GM18867 (cell line): ENCODE data around the gene SMIM35.

Experiments used
- ATAC-seq: cut with Tn5 transposase; IDR thresholded peaks from one replicate; pipeline ENCODE4 v1.9.1; 2021; ENCODE audit warnings: mild to moderate bottlenecking, moderate library complexity; ENCODE audit not compliant: unreplicated experiment

Gene SMIM35

DNA sequence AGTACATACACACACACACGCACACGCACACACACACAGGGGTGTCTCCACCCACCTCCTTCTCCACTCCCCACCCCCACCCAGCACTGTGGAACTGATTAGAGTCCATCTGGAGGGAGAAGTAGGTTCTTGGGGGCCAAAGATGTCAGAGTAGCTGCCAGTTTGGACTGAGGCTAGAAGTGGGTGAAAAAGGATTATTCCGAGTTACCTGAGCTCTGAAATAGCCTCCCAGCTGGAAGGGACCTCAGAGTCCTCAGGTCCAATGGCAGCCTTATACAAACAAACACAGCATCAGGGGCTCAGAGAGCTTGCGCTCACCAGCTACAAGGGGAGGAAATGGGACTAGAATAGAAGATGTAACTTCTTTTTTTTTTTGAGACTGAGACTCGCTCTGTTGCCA is 79.7 kb downstream of the SMIM35 start:
- ATAC-seq = no peak

DNA sequence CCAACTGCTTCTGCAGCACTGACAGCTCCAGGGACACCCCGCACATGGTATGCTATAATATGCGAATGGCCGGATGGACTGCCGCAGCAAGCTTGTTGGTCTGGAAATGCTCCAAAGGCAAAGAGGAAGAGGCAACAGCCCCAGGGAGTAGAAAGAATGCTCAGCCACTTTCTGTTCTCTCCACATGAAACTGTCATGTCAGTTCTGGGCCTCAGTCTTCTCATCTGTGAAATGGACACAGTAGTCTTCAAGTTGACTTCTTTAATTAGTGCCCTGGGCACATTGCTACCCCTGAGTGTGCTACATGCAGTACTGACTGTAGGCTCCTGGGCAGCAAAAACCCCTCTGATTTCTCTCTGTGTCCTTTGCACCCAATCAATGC is 80.6 kb downstream of the SMIM35 start:
- no peak for ATAC-seq

DNA sequence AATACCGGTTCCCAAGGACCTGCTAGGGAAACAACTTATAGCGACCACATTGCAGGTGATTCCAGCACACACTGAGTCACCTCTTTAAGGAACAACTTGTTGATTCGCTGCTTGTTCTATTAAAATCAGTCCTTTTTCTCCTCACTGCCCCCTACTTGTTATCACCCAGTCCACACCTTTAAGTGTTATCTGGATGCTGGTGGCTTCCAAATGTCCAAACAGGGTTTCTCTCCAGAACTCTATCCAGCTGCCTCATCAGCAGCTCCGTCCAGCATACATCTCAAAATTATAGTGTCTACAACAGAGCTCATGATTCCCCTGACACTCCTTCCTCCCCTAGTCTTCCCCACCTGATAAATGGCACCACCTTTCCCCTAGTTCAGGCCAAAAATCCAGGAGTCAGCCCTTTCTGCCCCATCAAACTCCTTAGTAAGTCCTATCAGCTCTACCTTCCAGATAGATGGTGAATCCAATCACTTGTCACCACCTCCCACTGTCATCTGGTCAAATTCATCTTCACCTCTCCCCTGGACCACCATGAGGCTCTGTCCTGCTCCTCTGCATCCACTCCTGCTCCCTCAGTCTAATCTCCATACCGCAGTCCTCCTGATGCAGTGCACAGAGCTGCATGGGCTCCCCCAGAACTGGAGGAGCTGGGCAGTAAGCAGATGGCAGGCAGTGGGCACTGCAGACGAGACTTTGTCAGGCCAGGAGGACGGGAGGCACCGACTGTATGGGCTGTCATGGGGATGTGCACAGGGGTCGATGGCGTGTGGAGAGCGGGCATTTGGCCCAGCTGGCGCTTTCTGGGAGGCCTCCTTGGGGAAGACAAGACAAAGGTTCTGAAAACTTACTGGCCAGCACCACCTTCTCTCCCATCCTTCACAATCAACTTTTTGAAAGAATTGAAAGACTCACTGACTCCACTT is 81.3 kb downstream of the SMIM35 start:
- ATAC-seq = no peak

DNA sequence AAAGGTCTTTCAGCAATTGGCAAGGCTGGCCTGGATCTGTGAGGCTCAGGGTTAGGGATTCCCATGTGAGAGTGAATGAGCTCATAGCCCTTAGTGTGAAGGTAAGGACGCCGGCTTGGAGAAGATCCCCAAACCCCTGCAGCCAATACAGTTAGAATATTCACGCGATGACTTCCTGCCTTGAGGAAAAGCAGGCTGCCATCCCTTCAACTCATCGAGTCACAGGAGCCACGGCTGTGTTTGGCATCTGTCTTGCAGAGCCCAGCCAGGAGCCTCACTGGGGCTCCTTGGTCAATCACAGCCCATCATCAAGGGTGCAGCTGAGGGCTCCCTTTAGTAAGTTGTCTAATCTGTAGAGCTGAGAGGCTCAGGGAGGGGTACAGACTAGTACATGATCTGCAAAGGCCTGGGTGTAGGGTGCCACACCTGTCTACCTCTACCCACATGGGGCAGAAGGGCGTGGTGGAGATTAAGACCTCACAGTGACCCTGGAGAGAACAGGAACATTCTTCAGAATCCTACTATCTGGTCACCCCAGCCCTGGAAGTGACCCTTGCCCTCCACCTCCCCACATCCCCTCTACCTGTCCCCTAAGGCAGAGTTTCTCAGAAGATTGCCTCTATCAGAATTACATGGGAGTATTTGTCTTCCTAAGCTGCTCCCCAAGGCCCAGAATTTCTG is 82.1 kb downstream of the SMIM35 start:
- no peak for ATAC-seq

DNA sequence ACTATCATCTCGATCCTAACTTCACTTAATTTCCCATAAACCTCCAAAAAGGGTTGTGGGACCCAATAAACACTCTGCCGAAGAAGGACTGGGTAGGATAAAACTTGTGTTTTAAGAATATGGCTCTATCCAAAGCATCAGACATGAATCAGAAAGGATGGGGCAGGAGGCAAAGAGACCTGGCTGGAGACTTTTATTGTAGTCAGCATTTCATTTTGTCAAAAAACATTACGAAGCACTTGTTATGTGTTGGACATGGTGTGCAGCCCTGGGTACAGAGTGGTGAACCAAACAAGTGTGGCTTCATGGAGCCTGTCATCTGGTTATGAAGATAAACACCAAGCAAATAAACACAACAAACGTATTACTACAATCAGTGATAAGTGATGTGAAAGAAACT is 83.3 kb downstream of the SMIM35 start:
- no peak for ATAC-seq

DNA sequence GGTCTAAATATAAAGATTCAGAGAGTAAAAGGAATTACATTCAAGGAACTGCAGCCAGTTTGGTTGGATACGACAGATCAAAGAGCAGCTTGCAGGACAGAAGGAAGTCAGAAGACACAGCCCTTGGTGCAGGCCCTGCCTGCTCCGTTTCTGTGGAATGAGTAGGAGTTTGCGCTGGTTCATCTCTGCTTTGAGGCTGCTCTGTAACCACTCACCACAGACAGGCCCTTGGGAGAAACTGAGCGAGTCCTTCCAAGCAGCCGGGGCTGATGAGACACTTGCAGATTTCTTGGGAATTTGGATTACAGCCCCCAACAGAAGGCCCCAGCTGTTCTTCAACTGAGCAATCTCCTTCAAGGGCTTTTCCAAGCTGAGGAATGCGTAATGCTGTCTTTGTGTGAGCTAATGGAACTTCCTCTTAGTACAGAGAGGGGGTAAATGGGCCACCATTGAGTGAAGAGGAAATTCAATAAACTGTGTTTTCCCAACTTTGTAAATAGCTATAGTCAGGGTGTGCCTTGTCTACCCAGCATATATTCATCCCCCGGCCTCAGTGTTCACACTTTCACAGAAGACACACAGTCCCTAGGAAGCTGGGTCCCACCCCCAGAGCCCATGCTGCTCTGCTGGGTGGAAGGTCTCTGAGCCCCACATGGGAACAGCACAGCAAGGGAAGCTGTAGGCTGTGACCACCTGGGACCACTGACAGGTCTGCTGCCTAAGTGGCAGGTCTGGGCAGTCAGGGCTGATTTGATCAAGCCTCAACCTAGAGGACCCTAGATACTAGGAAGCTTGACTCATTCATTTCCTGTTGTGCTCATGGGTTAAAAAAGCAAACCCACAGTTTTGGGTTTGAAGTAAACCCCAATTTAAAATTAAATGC is 84.0 kb downstream of the SMIM35 start:
- ATAC-seq = no peak

DNA sequence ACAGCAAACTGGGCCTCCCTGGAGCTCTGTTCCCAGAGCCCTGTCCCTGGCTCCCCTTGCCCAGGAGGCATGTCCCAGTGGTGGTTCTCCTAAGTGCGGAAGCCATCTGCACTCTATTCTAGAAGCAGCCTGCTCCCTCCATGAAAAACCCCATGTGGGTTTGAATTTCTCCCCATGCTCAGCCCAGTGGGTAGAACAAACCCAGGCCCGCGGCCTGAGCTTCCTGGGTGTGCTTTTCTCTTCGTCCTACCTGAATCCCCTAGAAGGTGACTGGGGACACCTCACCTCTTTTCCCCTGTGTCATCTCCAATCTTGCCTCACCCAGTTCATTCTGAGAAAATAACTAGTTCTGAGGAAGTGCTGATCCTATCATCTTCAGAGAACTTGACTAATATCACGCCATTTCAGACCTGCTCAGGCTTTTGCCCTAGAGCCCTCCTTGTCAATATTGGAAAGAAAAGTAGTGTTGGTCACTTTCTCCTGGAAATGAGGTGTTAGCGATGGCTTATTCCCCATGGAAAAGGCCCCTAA is 84.7 kb downstream of the SMIM35 start:
- no peak for ATAC-seq

DNA sequence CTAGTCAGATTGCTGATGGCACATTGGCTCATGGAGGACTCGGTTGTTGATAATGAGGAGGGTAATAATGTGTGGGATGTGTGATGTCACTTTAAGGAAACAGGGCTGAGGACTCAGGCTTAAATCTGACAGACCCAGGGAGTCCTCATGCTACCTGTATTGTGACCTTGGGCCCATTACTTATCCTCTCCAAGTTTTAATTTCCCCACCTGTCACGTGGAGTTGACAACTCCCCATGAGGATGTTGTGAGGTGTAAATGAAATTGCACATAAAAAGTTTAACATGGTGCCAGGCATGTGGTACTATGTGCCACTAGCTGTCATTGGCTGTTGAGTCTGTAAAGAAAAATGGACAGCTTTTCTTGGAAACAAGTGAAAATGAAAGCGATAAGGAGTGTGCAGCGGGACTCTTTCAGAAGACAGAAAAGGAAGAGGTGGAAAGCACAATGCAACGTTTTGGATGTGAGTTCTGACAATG is 85.2 kb downstream of the SMIM35 start:
- ATAC-seq = no peak

DNA sequence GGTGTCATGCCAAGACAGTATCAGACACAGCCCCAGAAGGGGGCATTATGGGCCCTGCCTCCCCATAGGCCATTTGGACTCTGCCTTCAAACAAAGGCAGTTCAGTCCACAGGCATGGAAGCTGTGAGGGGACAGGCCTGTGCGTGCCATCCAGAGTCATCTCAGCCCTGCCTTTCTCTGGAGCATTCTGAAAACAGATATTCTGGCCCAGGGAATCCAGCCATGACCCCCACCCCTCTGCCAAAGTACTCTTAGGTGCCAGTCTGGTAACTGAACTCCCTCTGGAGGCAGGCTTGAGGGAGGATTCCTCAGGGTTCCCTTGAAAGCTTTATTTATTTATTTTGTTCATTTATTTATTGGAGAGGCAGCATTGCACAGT is 85.9 kb downstream of the SMIM35 start:
- ATAC-seq = no peak

DNA sequence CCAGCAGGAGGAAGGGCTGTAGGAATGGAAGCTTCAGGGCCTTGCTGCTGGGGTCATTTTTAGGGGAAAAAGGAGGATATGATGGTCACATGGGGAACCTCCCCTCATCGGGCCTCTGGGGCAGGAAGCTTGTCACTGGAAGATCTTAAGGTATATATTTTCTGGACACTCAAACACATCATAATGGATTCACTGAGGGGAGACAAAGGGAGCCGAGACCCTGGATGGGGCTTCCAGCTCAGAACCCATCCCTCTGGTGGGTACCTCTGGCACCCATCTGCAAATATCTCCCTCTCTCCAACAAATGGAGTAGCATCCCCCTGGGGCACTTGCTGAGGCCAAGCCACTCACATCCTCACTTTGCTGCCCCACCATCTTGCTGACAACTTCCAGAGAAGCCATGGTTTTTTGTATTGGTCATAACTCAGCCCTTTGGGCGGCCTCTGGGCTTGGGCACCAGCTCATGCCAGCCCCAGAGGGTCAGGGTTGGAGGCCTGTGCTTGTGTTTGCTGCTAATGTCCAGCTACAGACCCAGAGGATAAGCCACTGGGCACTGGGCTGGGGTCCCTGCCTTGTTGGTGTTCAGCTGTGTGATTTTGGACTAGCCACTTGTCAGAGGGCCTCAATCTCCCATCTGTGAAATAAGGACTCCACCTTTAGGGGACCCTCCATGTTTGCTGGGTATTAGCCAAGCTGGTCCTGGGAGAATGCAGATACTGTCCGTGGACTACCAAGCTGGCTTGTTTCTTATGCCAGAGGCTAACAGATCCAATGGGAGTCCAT is 86.5 kb downstream of the SMIM35 start:
- no peak for ATAC-seq

DNA sequence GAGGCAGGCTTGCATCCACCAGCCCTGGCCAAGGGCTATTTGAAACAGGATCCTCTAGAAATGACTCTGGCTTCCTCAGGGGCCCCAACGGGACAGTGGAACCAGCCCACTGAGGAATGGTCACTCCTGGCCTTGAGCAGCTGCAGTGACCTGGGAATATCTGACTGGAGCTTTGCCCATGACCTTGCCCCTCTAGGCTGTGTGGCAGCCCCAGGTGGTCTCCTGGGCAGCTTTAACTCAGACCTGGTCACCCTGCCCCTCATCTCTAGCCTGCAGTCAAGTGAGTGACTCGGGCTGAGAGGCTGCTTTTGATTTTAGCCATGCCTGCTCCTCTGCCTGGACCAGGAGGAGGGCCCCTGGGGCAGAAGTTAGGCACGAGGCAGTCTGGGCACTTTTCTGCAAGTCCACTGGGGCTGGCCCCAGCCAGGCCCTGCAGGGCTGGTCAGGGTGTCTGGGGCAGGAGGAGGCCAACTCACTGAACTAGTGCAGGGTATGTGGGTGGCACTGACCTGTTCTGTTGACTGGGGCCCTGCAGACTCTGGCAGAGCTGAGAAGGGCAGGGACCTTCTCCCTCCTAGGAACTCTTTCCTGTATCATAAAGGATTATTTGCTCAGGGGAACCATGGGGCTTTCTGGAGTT is 87.3 kb downstream of the SMIM35 start:
- ATAC-seq = no peak

DNA sequence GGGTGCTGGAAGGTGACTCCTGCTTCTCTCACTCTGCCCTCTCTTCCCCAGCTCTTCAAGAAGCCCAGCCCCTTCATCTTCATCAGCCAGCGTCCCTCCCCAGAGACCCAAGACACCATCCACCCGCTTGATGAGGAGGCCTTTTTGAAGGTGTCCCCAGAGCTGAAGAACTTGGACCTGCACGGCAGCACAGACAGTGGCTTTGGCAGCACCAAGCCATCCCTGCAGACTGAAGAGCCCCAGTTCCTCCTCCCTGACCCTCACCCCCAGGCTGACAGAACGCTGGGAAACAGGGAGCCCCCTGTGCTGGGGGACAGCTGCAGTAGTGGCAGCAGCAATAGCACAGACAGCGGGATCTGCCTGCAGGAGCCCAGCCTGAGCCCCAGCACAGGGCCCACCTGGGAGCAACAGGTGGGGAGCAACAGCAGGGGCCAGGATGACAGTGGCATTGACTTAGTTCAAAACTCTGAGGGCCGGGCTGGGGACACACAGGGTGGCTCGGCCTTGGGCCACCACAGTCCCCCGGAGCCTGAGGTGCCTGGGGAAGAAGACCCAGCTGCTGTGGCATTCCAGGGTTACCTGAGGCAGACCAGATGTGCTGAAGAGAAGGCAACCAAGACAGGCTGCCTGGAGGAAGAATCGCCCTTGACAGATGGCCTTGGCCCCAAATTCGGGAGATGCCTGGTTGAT is 88.0 kb downstream of the SMIM35 start:
- ATAC-seq = no peak

DNA sequence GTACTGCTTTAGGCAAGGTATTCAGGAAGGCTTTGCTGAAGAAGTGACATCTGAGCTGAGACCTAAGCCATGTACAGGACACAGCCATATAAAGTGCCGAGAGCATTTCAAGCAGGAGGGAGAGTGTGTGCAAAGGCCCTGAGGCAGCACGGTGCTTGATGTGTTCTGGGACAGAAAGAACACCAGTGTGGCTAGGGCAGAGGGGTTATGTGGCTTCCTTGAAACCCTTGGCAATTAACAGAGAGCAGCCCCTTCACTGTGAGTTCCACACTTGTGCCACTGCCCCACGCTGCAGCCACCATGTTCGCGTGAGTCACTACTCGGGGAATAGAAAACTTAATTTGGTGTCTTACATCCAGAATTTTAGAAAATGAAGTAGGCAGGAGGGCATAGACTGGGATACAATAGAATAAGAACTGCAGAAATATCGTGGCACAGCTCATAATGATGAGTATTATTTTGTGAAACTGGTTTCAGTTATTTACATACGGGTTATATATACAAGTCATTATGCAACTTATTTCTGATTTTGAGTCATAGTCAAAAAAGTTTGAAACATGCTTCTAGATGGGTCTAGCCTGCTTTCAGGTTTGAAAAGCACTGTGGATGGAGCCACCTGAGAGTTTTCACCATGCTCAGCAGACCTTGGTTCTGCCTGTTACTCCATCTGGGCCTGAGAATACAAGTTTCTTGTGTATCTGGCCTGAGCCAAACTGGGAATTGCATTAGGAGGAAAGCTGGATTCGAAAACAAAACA is 88.8 kb downstream of the SMIM35 start:
- ATAC-seq = peak; percentile 70

DNA sequence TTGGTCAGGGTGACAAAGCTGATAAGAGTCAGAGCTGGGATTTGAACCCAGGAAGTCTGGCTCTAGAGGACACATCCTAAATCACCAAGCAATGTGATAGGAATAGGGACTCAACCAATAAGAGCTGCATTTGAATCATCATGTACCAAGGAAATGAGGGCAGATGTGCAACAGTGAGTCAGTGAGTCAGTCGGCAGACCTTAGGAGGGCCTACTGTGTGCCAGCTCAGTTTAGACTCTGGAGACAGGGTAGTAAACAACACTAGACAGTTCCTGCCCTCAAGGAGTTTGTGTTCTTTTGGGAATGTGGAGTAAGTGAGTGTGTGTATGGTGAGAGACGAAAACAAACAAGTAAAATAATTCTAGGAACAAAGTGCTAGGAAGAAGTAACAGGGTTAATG is 89.4 kb downstream of the SMIM35 start:
- ATAC-seq = no peak

DNA sequence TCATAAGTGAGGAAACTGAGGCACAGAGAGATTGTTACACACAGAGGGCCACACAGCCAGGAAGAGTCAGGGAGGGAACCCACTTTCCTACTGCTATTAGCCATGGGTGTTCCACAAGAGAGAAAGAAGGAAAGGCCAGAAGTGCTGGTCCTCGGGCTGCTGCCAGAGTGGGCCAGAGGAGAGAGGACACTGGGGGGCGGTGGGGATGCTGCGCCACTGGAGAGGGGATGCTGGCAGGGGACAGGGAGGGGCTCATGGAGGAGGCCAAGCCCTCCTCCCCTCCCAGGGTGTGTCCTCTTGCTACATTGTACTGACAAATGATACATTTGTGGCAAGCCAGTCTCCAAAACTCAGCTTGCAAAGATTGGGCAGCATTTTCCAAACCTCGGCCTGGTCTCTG is 90.7 kb downstream of the SMIM35 start:
- no peak for ATAC-seq

DNA sequence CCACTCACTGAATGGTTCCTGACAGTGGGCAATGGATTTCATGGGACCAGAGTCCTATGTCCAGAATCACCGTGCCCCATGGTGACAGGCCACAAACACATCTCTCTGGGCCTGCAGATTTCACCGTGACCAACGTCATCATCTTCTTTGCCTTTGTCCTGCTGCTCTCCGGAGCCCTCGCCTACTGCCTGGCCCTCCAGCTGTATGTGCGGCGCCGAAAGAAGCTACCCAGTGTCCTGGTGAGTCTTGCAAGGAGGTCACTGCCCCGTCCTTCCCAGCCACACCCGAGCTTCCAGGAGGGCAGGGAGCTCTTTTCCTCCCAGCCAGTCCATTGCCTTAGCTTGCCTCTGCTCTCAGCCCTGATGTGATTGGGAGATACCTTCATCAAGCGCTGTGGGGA is 91.3 kb downstream of the SMIM35 start:
- ATAC-seq = no peak

DNA sequence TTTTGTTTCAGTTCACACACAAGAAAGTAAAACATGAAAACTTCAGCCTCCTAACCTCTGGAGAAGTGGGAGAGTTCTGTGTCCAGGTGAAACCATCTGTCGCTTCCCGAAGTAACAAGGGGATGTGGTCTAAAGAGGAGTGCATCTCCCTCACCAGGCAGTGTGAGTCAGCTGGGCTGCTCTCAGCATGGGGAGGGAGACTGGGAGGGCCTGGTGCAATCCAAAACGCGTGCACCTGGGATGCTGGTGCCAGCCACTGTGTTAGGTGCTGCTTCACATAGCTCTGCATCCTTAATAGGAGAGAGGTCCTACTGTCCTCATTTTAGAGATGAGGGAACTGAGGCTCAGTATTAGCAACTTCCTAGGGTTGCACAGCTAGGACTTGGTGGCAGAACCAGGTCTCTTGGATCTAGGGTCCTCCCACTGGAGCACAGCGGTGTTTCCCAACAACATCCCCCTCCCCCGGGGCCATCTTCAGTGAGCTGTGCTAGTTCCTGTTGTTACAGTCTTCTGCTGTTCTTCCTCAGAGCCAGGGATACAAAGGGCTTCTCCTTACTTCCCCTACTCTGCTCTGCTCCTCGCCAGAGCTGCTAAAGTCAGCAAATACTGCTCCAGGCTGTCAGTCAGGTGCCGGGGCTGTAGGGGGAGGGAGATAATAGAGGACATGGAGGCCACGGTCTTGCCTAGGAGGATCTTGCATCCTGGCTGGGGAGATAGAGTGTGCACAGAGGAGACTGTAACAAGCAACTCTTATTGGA is 92.6 kb downstream of the SMIM35 start:
- ATAC-seq = no peak

DNA sequence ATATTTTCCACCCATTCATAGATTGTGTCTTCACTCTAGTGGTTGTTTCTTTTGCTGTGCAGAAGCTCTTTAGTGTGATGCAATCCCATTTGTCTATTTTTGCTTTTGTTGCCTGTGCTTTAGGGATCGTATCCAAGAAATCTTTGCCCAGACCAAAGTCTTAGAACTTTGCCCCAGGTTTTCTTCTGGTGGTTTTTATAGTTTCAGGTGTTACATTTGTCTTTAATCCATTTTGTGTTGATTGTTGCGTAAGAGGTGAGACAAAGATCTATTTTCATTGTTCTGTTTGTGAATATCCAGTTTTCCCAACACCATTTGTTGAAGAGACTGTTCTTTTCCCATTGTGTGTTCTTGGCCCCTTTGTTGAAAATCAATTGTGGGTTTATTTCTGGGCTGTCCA is 94.1 kb downstream of the SMIM35 start:
- ATAC-seq = no peak
